Measurements from ENCODE around the gene SETBP1.

GRCh38 chr18:44673256-44673880 lies 7.3 kb upstream of the SETBP1 start:
- TF ChIP-seq CTCF (IDR thresholded peaks at IDR 0.05; ENCODE audit: low read depth, low read length): no peak
- TF ChIP-seq POLR2A (IDR thresholded peaks at IDR 0.05; ENCODE audit: extremely low read depth, insufficient read length): no peak

All from NB4 (cell line).